Epithelial cell of proximal tubule (primary cell): ENCODE measurements around the gene LYST. TPM values are rescaled to one million over a fixed set of nuclear protein-coding genes. Genes with fewer than 3 reads are reported as not detected.

Source experiments
- DNase-seq: peaks from one replicate; pipeline ENCODE4 v3.0.0-alpha.2; 2011; ENCODE audit warnings: low read depth
- H3K4me3 ChIP-seq: 2 replicates; pipeline ENCODE4 v1.5.1; 2011; ENCODE audit warnings: low read depth, mild to moderate bottlenecking, low read length
- CTCF ChIP-seq: conservative IDR thresholded peaks from 2 replicates; pipeline ENCODE4 v1.5.1; 2012; ENCODE audit warnings: low read depth, mild to moderate bottlenecking, low read length
- total RNA-seq: library from RNA; depleted of rRNA; stranded (reverse); fragments of >200 nt; gene quantifications from 2 replicates; pipeline ENCODE4 v1.2.3, GENCODE V29; 2015

LYST gene
- total RNA-seq, 1 donor from 2014 or later, result 10.3 TPM

GRCh38 chr1:235818632-235819136 is 48.0 kb downstream of the LYST start:
- TF ChIP-seq CTCF, result no peak
- DNase-seq, result no peak
- H3K4me3 ChIP-seq, result no peak overlapping the region

- H3K4me3 ChIP-seq, result no peak overlapping the region
- TF ChIP-seq CTCF, result no peak
- no peak for DNase-seq
Observed at GRCh38 chr1:235817101-235817728, 49.5 kb downstream of the LYST start.

- no peak for DNase-seq
- H3K4me3 ChIP-seq, result no peak overlapping the region
- no peak for TF ChIP-seq CTCF
Observed at GRCh38 chr1:235809688-235810397, 56.9 kb downstream of the LYST start.

- H3K4me3 ChIP-seq, result no peak overlapping the region
- no peak for DNase-seq
- TF ChIP-seq CTCF, result no peak
Observed at GRCh38 chr1:235808223-235808622, 58.5 kb downstream of the LYST start.

GRCh38 chr1:235806123-235806522 is 60.6 kb downstream of the LYST start:
- no peak for TF ChIP-seq CTCF
- DNase-seq, result no peak
- H3K4me3 ChIP-seq, result no peak overlapping the region

- DNase-seq, result no peak
- TF ChIP-seq CTCF, result no peak
- H3K4me3 ChIP-seq, result no peak overlapping the region
Observed at GRCh38 chr1:235802573-235803346, 63.9 kb downstream of the LYST start.
